Activated T-cell treated with anti-CD3 and anti-CD28 coated beads, Interleukin-2, amount 50 U/mL, for 1 hour (primary cell): Measurements from ENCODE around the gene CAPN9.

Experiments
- DNase-seq: peaks from one replicate; pipeline ENCODE4 v3.0.0-alpha.2; 2020

Gene CAPN9

GRCh38 chr1:230772457-230773395, 25.5 kb downstream of the CAPN9 start:
- DNase-seq = no peak

GRCh38 chr1:230773396-230774033, 26.3 kb downstream of the CAPN9 start:
- no peak for DNase-seq

DNA sequence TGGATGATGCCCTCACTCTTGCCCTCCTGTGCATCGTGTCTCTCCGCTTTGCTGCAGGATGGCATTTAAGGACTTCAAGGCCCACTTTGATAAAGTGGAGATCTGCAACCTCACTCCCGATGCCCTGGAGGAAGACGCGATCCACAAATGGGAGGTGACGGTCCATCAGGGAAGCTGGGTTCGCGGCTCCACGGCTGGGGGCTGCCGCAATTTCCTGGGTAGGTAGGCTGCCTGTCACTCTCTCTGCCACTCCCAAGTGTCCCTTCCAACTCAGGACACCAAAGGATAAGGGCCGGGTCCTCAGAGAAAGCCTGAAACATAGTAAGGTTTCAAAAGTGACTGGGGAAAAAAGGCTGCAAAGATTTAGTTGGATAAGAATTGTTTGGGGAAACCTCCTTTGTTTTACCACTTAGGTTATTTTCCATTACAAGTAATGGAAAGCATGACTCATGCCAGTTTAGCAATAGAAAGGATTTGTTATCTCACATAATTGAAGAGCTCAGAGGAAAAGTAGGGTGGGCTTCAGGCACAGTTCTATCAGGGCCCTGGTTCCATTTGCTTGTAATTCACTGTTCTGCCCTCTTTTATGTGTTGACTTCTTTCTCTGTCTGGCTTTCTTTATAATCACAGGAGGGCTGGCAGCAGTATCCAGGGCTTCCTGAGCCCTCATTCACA, 31.9 kb downstream of the CAPN9 start:
- no peak for DNase-seq

GRCh38 chr1:230781131-230781530, 33.9 kb downstream of the CAPN9 start:
- DNase-seq = no peak

DNA sequence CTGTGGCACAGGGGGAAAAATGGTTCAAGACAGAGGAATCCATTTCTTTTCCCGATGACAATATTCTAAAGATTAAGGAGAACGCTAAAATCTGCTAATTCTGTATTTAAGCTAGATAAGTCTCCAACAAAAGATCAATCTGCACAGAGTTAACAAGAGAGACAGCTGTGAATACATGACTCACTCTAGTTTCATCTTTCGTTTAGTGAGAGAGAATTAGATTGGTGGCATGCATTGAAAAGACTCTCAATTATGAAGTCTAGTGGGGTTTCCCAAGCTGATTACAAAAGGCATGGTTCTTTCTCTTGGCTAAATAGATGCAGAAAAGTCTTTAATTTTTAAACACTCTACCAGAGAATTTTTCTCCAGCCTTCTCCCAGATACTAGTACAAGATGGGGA, 34.4 kb downstream of the CAPN9 start:
- DNase-seq = no peak

- DNase-seq = no peak
These were observed 37.0 kb downstream of the CAPN9 start for GRCh38 chr1:230784163-230784562.

DNA sequence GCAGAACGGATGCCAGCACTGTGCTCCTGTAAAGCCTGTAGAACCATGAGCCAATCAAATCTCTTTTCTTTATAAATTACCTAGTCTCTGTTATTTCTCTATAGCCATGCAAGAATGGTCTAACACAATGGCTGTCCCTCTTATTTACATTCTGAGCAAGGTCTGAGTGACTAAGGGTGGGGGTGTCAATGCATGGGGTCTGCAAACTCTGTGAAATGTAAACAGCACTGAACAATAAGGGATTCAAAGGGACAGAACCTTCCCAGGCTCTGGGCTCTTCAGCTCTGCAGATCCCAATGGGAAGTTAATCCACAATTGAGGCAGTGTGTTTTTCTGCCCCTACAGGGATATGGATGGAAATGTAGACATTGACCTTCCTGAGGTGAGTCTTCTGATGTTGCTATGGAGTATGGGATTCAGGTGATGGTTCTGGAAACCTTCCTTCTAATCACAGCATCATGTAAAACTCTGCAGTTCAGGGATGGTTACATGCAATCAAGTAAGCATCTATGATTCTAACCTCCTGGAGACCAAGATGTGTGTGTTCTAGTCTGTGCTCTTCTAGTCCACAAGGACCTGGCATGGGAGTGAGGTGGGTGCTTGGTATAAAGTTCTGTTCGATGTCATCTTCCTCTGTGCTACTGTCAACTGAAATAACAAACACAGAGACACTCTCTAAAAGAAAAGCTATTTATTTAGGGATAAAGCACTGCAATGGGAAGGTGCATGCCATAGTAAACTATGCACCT, 38.6 kb downstream of the CAPN9 start:
- DNase-seq = no peak

- no peak for DNase-seq
These were observed 39.2 kb downstream of the CAPN9 start for GRCh38 chr1:230786385-230786753.

DNA sequence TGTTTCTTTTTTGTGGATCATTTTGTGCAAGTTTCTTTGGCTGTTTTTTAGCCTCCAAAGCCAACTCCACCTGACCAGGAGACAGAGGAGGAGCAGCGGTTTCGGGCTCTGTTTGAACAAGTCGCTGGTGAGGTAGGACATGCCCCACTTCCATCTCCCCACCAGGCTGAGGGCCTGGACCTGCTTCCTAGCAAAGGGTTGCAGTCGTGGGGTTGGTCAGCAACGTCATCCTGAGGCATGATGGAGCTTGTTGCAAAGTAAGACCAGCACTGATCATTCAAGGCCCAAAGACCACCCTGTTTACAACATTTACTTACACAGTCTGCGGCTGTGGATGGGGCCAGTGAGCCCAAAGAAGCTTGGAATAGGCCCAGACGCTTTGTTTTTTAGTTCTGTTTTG, 40.3 kb downstream of the CAPN9 start:
- no peak for DNase-seq

- DNase-seq = no peak
These were observed 41.5 kb downstream of the CAPN9 start for GRCh38 chr1:230788561-230789275.

DNA sequence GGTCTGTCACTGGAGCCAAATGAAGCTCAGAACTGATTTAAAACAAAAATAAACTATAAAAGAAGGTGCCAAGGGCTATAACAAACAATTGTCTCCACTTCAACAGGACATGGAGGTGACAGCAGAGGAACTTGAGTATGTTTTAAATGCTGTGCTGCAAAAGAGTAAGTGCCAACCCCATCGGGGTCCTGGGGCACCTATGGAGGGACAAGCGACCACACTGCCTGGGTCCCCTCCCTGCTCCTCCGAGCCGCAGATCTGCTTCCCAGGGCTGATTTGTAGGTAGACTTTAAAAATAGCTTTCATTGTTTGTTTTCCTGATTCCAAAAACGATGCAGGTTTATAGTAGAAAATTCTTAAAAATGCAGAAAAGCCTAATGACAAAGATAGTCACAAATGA, 42.8 kb downstream of the CAPN9 start:
- DNase-seq = no peak

- DNase-seq = no peak
These were observed 44.9 kb downstream of the CAPN9 start for GRCh38 chr1:230791986-230792564.

- no peak for DNase-seq
These were observed 45.7 kb downstream of the CAPN9 start for GRCh38 chr1:230792691-230793462.

GRCh38 chr1:230793463-230793745, 46.2 kb downstream of the CAPN9 start:
- no peak for DNase-seq

DNA sequence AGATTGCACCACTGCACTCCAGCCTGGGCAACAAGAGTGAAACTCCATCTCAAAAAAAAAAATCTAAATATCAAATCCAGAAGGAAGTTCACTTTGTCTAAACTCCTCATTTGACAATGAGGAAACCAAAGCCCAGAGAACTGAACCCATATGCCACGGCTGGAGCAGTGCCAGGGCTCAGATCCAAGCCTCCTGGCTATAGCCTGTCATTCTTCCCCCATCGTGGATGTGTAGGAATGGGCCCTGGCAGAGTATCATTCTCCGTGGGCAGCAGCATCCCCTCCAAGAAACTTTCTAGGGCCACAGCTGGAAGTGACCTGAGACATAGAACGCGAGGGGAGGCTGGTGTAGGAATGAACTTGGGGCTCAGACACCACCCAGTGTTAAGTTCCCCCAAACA, 47.2 kb downstream of the CAPN9 start:
- DNase-seq = no peak

DNA sequence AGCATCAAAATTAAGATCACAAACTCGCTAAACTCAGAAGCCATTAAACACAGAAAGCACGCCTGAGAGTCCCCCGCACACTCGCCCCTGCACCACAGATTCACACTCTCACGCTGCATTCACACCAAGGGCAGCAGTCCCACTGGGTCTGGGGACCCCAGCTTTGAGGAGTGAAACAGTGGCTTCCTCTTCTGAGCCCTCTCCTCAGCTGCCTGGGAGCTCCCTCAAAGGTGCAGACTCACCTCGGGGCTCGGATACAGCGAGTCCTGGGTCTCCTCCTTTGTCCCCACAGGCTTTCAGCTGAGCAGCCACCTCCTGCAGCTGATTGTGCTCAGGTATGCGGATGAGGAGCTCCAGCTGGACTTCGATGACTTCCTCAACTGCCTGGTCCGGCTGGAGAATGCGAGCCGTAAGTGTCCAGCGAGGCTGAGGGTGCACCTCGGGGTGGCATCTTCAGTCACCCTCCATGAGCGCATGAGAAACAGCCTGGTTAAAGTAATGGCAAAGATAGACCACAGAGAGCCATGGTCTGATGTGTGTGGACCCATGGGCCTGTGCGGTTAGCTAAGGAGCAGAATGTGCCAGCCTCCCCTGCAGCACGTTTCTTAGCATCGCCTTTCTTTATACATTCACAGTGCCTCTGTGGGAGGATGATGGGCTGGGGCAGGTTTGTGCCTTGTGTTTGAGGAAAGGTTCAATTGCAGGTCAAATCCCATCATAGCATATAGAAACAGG, 47.9 kb downstream of the CAPN9 start:
- no peak for DNase-seq

DNA sequence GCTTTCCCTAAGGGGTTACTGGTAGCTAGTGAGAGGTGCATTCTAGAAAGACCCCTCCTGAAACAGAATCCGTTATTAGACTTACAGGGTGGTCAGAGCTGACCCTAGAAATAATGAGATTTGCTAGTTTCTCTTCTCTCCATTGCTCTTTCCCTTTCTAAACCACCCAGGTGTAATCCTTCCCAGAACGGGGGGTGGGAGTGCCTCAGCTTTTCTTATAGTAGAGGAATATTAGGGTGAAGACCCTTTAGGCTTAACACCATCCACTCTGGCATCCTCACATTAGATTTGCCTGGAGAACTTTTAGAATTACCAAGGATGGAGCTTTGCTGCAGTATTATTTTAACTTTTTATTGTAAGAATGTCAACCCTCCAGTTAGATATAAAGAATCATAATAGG, 49.4 kb downstream of the CAPN9 start:
- DNase-seq = no peak

GRCh38 chr1:230797376-230797920, 50.3 kb downstream of the CAPN9 start:
- DNase-seq = no peak

DNA sequence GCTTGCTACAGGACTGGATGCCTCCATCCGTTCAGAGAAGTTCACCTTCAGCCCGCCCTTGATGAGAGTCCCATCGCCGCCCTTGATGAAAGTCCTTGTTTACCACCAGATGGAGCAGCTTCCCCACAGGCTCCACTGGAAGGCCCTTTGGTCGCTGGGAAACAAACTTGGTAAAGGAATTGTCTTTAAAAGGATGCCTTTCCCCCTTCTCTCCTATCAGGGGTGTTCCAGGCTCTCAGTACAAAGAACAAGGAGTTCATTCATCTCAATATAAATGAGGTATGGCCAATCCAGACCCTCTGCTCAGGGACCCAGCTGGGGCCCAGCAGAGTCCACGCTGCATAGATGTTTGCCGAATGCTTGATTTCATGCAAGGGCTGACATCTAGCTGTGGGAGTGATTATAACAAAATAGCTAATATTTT, 50.8 kb downstream of the CAPN9 start:
- DNase-seq = no peak

- DNase-seq = no peak
These were observed 51.3 kb downstream of the CAPN9 start for GRCh38 chr1:230798491-230798890.
